Esophagus muscularis mucosa (tissue), 4 donors: Measurements from ENCODE around the gene COL12A1. TPM values are rescaled to one million over a fixed set of nuclear protein-coding genes. Genes with fewer than 3 reads are reported as not detected.

ENCODE experiments used
- DNase-seq: peaks from one replicate; pipeline ENCODE4 v3.0.0-alpha.2; 2017; ENCODE audit errors: extremely low spot score
- H3K27ac ChIP-seq, 4 donors: fragments of 200-600 bp; sonication (generic); replicated peaks in 1 of 4; 1 replicate in 3 of 4; 2 replicates in 1 of 4; pipeline ENCODE4 v1.5.1; 2016 to 2019; ENCODE audit warnings: mild to moderate bottlenecking in 1 of 4
- H3K27me3 ChIP-seq, 4 donors: fragments of 200-600 bp; sonication (generic); one replicate each; pipeline versions ENCODE4 v1.5.1 to v1.6.0; 2016 to 2019
- H3K36me3 ChIP-seq, 4 donors: fragments of 200-600 bp; sonication (generic); one replicate each; pipeline ENCODE4 v1.5.1; 2016 to 2019
- H3K4me1 ChIP-seq, 4 donors: fragments of 200-600 bp; sonication (generic); one replicate each; pipeline ENCODE4 v1.5.1; 2016 to 2019
- H3K4me3 ChIP-seq, 4 donors: fragments of 200-600 bp; sonication (generic); 1 replicate in 2 of 4; 2 replicates in 2 of 4; pipeline ENCODE4 v1.5.1; 2016 to 2019; ENCODE audit warnings: mild to moderate bottlenecking in 4 of 4, moderate library complexity in 1 of 4
- H3K9me3 ChIP-seq, 4 donors: fragments of 200-600 bp; sonication (generic); 1 replicate in 3 of 4; 2 replicates in 1 of 4; pipeline ENCODE4 v1.5.1; 2016 to 2019
- EP300 ChIP-seq: sonication (generic); formaldehyde crosslinking; IDR thresholded peaks from one replicate; pipeline ENCODE4 v1.6.1; 2017; ENCODE audit warnings: antibody characterized with exemption
- POLR2A ChIP-seq: fragments of 450-650 bp; IDR thresholded peaks from one replicate; pipeline ENCODE4 v1.6.1; 2017; ENCODE audit warnings: antibody characterized with exemption, moderate library complexity, mild to moderate bottlenecking, low read depth
- POLR2AphosphoS5 ChIP-seq, 2 donors: sonication (generic); formaldehyde crosslinking; IDR thresholded peaks; one replicate each; pipeline ENCODE4 v1.6.1; 2017; ENCODE audit warnings: antibody characterized with exemption in 2 of 2
- WGBS: methylation state at CpG from one replicate; pipeline ENCODE4 v1.1.5; 2018; 5-methylcytosine and 5-hydroxymethylcytosine counted together
- intact Hi-C: fragments of 100-400 bp; cut with DNase I; formaldehyde crosslinking; loops from one replicate; pipeline ENCODE4 v1.15.1; 2023
- total RNA-seq, 4 donors: library from RNA; depleted of rRNA; stranded (reverse); fragments of >200 nt; gene quantifications; one replicate each; pipeline versions ENCODE4 v1.1.0 to v1.2.1, GENCODE V29; 2016
- TF ChIP-seq, protein P1 (sequence below), 3 experiments: fragments of 200-600 bp in 2 of 3; fragments of 450-650 bp in 1 of 3; sonication (generic) in 2 of 3; IDR thresholded peaks; one replicate each; pipeline ENCODE4 v1.5.1; 2017 to 2019; ENCODE audit warnings: antibody characterized with exemption in 3 of 3, mild to moderate bottlenecking in 2 of 3, moderate library complexity in 1 of 3

COL12A1 gene
- total RNA-seq, 4 donors from 2014 or later, result 309 to 477 (median 376) TPM

DNA sequence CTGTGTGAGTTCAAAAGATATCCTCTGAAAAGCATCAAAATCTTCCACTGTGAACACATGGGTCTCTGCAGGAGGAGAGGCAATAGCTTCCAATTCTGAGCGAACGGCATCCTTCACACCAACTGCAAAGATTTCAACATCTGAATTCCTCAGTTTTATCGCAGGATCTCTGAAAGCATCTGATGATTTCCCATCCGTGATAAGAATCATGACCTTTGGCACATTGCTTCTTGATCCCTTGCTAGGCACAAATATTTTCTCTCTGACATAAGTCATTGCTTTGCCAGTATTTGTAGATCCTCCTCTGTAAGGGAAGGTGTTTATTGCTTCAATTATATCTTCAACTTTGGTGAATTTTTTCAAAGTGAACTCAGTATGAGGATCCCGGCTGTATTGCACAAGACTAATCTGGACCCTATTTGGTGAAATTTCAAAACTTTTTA lies 22.7 kb downstream of the COL12A1 start:
- Histone ChIP-seq H3K4me1 (peaks cover 0 to 24% (median 5%) of the 10 kb centered on the region in 4 donors), H3K27ac (peak overlapping the region in 1 of 4 donors; percentile 48), H3K4me3 (no peak overlapping the region), H3K36me3 (peaks cover 0 to 63% (median 21%) of the 10 kb centered on the region in 4 donors), H3K9me3 (no peaks in the 10 kb centered on the region), H3K27me3 (no peaks in the 10 kb centered on the region)
- intact Hi-C loops, result loop anchor here (5.0 kb wide), 1 partner anchor 36 kb away; no protein-coding TSS in a partner anchor
- WGBS, result 74% methylated on average over 5 of the region's 5 CpGs
- DNase-seq, result no peak
- peak in 1 of 2 donors; percentile 46 for TF ChIP-seq POLR2AphosphoS5 (IDR thresholded peaks at IDR 0.05)
- TF ChIP-seq EP300, result no peak
- no peak for TF ChIP-seq POLR2A
- TF ChIP-seq, protein P1, sequence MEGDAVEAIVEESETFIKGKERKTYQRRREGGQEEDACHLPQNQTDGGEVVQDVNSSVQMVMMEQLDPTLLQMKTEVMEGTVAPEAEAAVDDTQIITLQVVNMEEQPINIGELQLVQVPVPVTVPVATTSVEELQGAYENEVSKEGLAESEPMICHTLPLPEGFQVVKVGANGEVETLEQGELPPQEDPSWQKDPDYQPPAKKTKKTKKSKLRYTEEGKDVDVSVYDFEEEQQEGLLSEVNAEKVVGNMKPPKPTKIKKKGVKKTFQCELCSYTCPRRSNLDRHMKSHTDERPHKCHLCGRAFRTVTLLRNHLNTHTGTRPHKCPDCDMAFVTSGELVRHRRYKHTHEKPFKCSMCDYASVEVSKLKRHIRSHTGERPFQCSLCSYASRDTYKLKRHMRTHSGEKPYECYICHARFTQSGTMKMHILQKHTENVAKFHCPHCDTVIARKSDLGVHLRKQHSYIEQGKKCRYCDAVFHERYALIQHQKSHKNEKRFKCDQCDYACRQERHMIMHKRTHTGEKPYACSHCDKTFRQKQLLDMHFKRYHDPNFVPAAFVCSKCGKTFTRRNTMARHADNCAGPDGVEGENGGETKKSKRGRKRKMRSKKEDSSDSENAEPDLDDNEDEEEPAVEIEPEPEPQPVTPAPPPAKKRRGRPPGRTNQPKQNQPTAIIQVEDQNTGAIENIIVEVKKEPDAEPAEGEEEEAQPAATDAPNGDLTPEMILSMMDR (IDR thresholded peaks at IDR 0.05), result no peak

DNA sequence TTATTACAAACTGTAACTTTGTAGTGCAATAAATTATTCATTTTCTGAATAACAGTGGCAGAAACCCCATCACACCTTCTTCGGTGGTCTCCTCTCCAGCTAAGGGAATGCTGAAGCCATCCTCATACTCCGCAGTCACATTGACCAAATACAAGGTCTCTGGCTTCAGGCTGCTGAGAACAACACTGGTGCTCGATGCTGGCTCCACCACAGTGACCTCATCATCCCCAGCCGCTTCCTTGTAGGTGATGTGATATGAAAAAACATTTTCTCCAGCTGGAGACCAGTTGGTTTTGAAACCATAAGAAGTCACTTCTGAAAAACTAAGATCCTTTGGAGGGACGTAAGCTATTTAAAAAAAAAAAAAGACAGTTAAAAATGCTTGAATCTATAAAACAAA lies 25.0 kb downstream of the COL12A1 start:
- intact Hi-C loops, result loop anchor here (5.0 kb wide), 1 partner anchor 34 kb away; no protein-coding TSS in a partner anchor

DNA sequence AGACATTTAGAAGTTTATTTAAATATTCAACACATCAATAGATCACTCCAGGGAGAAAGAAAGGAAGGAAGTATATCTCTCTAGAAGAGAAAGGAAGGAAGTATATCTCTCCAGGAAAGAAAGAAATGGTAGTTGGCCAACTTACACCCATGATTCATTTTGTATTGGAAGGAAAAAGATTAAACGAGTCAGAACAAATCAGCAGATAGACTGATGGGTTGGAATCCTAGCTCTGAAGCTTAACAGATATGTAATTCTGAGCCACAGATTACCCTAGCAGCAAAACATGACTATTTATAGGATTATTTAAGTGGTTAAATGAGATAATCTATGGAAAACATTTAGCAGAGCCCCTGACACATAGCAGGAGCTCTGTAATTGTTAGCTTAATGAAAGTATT lies 27.1 kb downstream of the COL12A1 start:
- H3K36me3 ChIP-seq, result peaks cover 0 to 72% (median 29%) of the 10 kb centered on the region in 4 donors
- no peaks in the 10 kb centered on the region for H3K9me3 ChIP-seq
- no peaks in the 10 kb centered on the region for H3K27me3 ChIP-seq
- H3K4me1 ChIP-seq, result peaks cover 0 to 24% (median 5%) of the 10 kb centered on the region in 4 donors
- TF ChIP-seq POLR2A (no peak), POLR2AphosphoS5 (IDR thresholded peaks at IDR 0.05) (no peak), EP300 (no peak)
- TF ChIP-seq, protein P1 (IDR thresholded peaks at IDR 0.05), result no peak
- no peak overlapping the region for H3K4me3 ChIP-seq
- DNase-seq, result no peak
- no peak overlapping the region for H3K27ac ChIP-seq
- intact Hi-C loops, result no loop called here
- 47% methylated on average over 1 of the region's 1 CpG for WGBS

More for the DNA sequence above, 25.0 kb downstream of the COL12A1 start:
- no peaks in the 10 kb centered on the region for H3K27me3 ChIP-seq
- H3K4me3 ChIP-seq, result no peak overlapping the region
- no peaks in the 10 kb centered on the region for H3K9me3 ChIP-seq
- TF ChIP-seq POLR2A, result no peak
- TF ChIP-seq, protein P1 (IDR thresholded peaks at IDR 0.05), result no peak
- 83% methylated on average over 5 of the region's 5 CpGs for WGBS
- H3K27ac ChIP-seq, result no peak overlapping the region
- peaks cover 0 to 24% (median 5%) of the 10 kb centered on the region in 4 donors for H3K4me1 ChIP-seq
- DNase-seq, result no peak
- H3K36me3 ChIP-seq, result peaks cover 0 to 67% (median 25%) of the 10 kb centered on the region in 4 donors

DNA sequence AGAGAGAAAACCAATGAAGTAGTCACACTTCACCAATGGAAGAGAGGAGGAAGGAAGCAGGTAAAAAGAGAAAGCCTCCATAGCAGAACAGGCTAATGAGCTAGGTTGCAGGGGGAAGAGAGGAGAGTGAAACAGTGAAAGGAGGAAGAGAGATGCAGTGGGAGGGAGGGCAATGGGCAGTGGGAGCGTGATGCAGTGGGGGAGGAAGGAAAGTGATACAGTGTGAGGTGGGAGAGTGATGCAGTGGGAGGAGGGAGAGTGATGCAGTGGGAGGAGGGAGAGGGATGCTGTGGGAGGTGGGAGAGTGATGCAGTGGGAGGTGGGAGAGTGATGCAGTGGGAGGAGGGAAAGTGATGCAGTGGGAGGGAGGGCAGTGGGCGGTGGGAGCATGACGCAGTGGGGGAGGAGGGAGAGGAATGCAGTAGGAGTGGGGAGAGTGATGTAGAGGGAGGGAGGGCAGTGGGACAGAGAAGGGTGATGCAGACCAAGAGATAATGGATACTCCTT lies 29.7 kb downstream of the COL12A1 start:
- peaks cover 0 to 57% (median 21%) of the 10 kb centered on the region in 4 donors for H3K36me3 ChIP-seq
- H3K27me3 ChIP-seq, result no peaks in the 10 kb centered on the region
- H3K4me3 ChIP-seq, result no peak overlapping the region
- WGBS, result 83% methylated on average over 3 of the region's 3 CpGs
- H3K4me1 ChIP-seq, result peaks cover 8 to 44% (median 23%) of the 10 kb centered on the region in 4 donors
- H3K9me3 ChIP-seq, result no peaks in the 10 kb centered on the region
- TF ChIP-seq, protein P1 (IDR thresholded peaks at IDR 0.05), result no peak
- no peak for TF ChIP-seq POLR2A
- TF ChIP-seq POLR2AphosphoS5 (IDR thresholded peaks at IDR 0.05), result no peak
- no peak for TF ChIP-seq EP300
- H3K27ac ChIP-seq, result no peak overlapping the region
- intact Hi-C loops, result no loop called here
- DNase-seq, result no peak
